ENCODE measurements around the gene FBP2. TPM values are rescaled to one million over a fixed set of nuclear protein-coding genes. Genes with fewer than 3 reads are reported as not detected.

The FBP2 gene
- polyA plus RNA-seq, 1 of the 3 experiments (the other 2 are of a cell fraction): not detected

GRCh38 chr9:94613003-94613402 lies 19.4 kb upstream of the FBP2 start:
- Histone ChIP-seq H3K27ac (ENCODE audit: low read depth in 2 of 2, low read length in 1 of 2) (peak overlapping the region in 1 of 2 experiments; percentile 11; a peak in 1 of 4 replicates), H3K27me3 (ENCODE audit: insufficient read depth) (no peaks in the 10 kb centered on the region), H3K79me2 (ENCODE audit: insufficient read depth) (no peaks in the 10 kb centered on the region), H3K4me1 (ENCODE audit: control insufficient read depth in 1 of 2, insufficient read depth in 2 of 2, low read depth in 1 of 2, low read length in 1 of 2) (peaks cover 0 to 36% of the 10 kb centered on the region in 2 experiments; a peak in 1 of 4 replicates), H3K9me2 (no peaks in the 10 kb centered on the region), H3K9me3 (no peaks in the 10 kb centered on the region), H3K36me3 (replicated peaks in 1 of 2; ENCODE audit: control insufficient read depth in 1 of 2, insufficient read depth in 2 of 2, low read length in 1 of 2) (no peaks in the 10 kb centered on the region), H3F3A (replicated peaks; ENCODE audit: insufficient read depth) (no peaks in the 10 kb centered on the region), H4K20me1 (ENCODE audit: insufficient read depth) (no peaks in the 10 kb centered on the region), H3K9ac (no peak overlapping the region), H3K4me2 (no peak overlapping the region), H2AFZ (ENCODE audit: low read depth) (no peak overlapping the region), H3K4me3 (ENCODE audit: low read depth in 2 of 2, low read length in 1 of 2) (no peak overlapping the region)
- POLR2A ChIA-PET: no interaction called here
- WGBS (ENCODE audit: low lambda C conversion rate): 69% methylated on average over 3 of the region's 3 CpGs
- TF ChIP-seq GABPA (IDR thresholded peaks at IDR 0.05; ENCODE audit: low read depth) (no peak), FOXJ3 (CRISPR knock-in tag; IDR thresholded peaks at IDR 0.05) (no peak), SMC3 (IDR thresholded peaks at IDR 0.05; ENCODE audit: low read depth, low read length) (no peak), YY1 (IDR thresholded peaks at IDR 0.05; ENCODE audit: low read depth) (no peak), FOXM1 (IDR thresholded peaks at IDR 0.05; ENCODE audit: low read depth) (no peak), TEAD4 (IDR thresholded peaks at IDR 0.05; ENCODE audit: borderline replicate concordance, insufficient read depth) (no peak), EZH2phosphoT487 (IDR thresholded peaks at IDR 0.05; ENCODE audit: borderline replicate concordance, low read depth) (no peak), MAX (IDR thresholded peaks at IDR 0.05; ENCODE audit: low read depth) (no peak), IRF3 (IDR thresholded peaks at IDR 0.05; ENCODE audit: low read depth, low read length) (no peak), FOSL2 (IDR thresholded peaks at IDR 0.05; ENCODE audit: borderline replicate concordance, low read depth) (no peak), PBX3 (IDR thresholded peaks at IDR 0.05) (no peak), RXRA (IDR thresholded peaks at IDR 0.05; ENCODE audit: borderline replicate concordance, low read depth) (no peak)
- DNase-seq: no peak
- CTCF ChIA-PET: interaction anchor here (1.0 to 2.4 kb wide), 3 partner anchors 10 to 68 kb away, joined by 3 to 11 read pairs (median 8); no protein-coding TSS in a partner anchor

GRCh38 chr9:94612071-94612470 lies 18.4 kb upstream of the FBP2 start:
- Histone ChIP-seq H3K9me3 (no peaks in the 10 kb centered on the region), H3K27ac (ENCODE audit: low read depth in 2 of 2, low read length in 1 of 2) (peak overlapping the region in 1 of 2 experiments; percentile 96; a peak in 1 of 4 replicates), H3K9me2 (no peaks in the 10 kb centered on the region), H3K36me3 (replicated peaks in 1 of 2; ENCODE audit: control insufficient read depth in 1 of 2, insufficient read depth in 2 of 2, low read length in 1 of 2) (no peaks in the 10 kb centered on the region), H3K4me2 (no peak overlapping the region), H3F3A (replicated peaks; ENCODE audit: insufficient read depth) (no peaks in the 10 kb centered on the region), H3K4me3 (ENCODE audit: low read depth in 2 of 2, low read length in 1 of 2) (no peak overlapping the region), H2AFZ (ENCODE audit: low read depth) (no peak overlapping the region), H4K20me1 (ENCODE audit: insufficient read depth) (no peaks in the 10 kb centered on the region), H3K4me1 (ENCODE audit: control insufficient read depth in 1 of 2, insufficient read depth in 2 of 2, low read depth in 1 of 2, low read length in 1 of 2) (peaks cover 0 to 45% of the 10 kb centered on the region in 2 experiments; a peak in 1 of 4 replicates), H3K27me3 (ENCODE audit: insufficient read depth) (0 out of 2 replicates have a peak, but pooled peaks cover under 1% of the 10 kb centered on the region), H3K9ac (no peak overlapping the region), H3K79me2 (ENCODE audit: insufficient read depth) (no peaks in the 10 kb centered on the region)
- 87% methylated on average over 7 of the region's 7 CpGs for WGBS (ENCODE audit: low lambda C conversion rate)
- DNase-seq: no peak
- CTCF ChIA-PET: interaction anchor here (0.9 to 2.4 kb wide), 3 partner anchors 8 to 69 kb away, joined by 3 to 11 read pairs (median 3); no protein-coding TSS in a partner anchor
- POLR2A ChIA-PET: interaction anchor here (0.6 kb wide), 1 partner anchor 12 kb away, joined by 3 read pairs; no protein-coding TSS in a partner anchor
- no peak for TF ChIP-seq USF1 (IDR thresholded peaks at IDR 0.05; ENCODE audit: borderline replicate concordance, low read depth)
- TF ChIP-seq CTCF (IDR thresholded peaks at IDR 0.05): no peak
- no peak for TF ChIP-seq RXRA (IDR thresholded peaks at IDR 0.05; ENCODE audit: borderline replicate concordance, low read depth)
- no peak for TF ChIP-seq JUND (IDR thresholded peaks at IDR 0.05)
- TF ChIP-seq FOSL2 (IDR thresholded peaks at IDR 0.05; ENCODE audit: borderline replicate concordance, low read depth): no peak
- TF ChIP-seq EP300 (IDR thresholded peaks at IDR 0.05; ENCODE audit: borderline replicate concordance in 1 of 2, low read depth in 1 of 2, low read length in 1 of 2): no peak
- no peak for TF ChIP-seq ZBTB33 (IDR thresholded peaks at IDR 0.05; ENCODE audit: borderline replicate concordance, low read depth)
